ENCODE results near the gene C19orf38.
"Not testable (repeated sequence)": the region's sequence is repeated elsewhere in the genome, so short reads cannot be mapped to it uniquely, and the experiment has no call there.

C19orf38 gene

DNA sequence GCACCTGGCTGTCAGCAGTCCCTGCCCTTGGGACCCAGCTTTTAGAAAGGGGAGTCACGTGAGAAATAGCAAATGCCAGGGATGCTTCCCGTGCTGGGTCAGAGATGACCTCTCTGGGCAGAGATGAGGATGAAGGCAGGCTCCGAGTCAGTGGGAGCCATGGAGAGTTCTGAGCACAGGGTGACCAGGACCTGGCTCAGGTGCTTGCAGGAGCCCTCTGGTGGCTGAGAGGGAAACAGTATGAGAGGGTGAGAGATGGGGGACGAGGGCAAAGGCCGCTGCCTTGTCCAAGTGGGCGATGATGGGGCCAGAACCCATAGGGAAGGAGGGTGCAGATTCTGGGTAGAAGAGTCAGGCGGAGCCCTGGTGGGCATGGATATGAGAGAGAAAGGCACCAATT, 28.0 kb upstream of the C19orf38 start:
- no peak for DNase-seq (ENCODE audit: low read depth, low spot score)

DNA sequence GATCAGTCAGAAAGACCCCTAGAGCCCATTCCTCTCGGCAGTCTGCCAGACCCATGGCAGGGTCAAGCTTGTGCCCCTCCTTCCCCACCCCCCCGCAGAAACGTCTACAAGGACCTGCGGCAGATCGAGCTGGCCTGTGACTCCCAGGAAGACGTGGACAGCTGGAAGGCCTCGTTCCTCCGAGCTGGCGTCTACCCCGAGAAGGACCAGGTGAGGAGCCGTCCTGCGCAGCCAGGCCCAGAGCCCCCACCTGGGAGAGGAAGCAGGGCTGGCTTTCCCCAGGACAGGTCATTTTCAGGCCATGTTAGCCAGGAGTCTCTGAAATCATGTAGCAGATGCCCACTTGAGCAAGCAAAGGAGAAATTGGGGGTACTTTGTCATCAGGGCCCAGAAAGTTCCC, 24.5 kb upstream of the C19orf38 start:
- no peak for DNase-seq (ENCODE audit: low read depth, low spot score)

GRCh38 chr19:10826231-10826630, 22.0 kb upstream of the C19orf38 start:
- DNase-seq (ENCODE audit: low read depth, low spot score) = no peak

DNA sequence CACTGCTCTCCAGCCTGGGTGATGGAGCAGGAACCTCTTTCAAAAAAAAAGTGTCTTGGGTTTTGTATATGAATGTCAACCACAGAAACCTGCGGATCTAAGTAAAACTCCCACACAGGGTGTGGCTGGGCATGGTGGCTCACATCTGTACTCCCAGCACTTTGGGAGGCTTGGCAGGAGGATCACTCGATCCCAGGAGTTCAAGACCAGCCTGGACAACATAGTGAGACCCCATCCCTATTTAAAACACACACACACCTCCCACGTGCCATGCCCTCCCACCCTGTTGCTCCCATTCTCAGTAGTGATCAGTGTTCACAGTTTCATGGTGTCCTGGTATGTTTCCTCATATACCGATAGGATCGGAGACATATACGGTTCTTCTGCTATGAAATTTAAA, 21.4 kb upstream of the C19orf38 start:
- DNase-seq (ENCODE audit: low read depth, low spot score) = no peak

DNA sequence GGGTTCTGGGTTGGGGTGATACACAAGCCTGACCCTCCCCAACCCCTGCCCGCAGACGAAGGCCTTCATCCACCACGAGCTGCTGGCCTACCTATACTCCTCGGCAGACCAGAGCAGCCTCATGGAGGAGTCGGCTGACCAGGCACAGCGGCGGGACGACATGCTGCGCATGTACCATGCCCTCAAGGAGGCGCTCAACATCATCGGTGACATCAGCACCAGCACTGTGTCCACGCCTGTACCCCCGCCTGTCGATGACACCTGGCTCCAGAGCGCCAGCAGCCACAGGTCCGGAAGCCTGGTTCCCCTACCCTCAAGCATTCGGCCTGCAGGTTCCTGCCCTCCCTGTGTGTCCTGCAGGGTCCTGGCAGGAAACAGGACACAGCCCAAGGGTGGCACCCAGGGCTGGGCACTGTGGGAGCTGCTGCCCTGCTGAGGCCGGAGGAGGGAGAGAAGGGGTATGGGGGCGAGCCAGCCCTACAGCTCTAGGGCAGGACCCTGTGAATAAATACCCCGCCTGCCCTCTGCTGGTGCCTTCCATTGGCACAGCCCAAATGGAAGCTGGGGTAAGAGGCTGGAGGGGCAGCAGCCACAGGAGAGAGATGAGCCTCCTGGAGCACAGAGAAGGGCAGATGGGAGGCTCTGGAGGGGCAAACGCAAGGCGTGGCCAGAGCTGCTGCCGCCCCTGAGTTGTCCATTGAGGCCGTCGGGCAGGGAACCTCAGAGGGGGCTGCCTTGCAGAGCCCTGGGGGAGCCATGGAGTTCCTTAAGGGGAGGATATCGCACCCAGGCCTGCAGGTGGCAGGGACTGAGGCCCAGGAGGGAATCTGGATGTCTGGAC, 19.0 kb upstream of the C19orf38 start:
- DNase-seq (ENCODE audit: low read depth, low spot score) = no peak

DNA sequence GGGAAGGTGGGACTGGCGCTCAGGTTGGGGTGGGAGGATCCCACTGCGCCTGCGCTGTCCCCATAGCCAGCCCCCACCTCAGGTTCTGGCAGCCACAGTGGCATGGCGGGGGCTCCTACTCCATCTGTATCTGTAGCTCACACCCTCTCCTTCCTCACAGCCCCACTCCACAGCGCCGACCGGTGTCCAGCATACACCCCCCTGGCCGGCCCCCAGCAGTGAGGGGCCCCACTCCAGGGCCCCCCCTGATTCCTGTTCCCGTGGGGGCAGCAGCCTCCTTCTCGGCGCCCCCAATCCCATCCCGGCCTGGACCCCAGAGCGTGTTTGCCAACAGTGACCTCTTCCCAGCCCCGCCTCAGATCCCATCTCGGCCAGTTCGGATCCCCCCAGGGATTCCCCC, 18.2 kb upstream of the C19orf38 start:
- DNase-seq (ENCODE audit: low read depth, low spot score) = no peak

DNA sequence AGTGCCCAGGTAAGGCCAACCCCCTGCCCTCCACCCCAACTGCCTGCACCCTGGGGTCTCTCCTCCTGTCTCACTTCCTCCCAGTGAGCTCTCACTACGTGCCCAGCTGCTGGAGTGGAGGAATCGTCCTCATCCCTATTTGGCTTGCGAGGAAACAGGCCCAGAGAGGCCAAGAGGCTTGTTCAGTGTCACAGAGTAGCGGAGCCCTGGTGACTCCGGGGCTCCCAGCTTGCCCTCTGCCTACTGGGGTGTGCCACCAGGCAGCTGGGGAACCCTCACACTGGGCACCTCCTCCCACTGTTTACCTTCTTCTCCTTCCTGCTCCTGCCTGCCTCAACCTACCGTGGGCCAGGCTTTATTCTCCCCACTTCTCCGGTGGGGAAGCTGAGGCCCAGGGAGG, 17.8 kb upstream of the C19orf38 start:
- DNase-seq (ENCODE audit: low read depth, low spot score) = no peak

DNA sequence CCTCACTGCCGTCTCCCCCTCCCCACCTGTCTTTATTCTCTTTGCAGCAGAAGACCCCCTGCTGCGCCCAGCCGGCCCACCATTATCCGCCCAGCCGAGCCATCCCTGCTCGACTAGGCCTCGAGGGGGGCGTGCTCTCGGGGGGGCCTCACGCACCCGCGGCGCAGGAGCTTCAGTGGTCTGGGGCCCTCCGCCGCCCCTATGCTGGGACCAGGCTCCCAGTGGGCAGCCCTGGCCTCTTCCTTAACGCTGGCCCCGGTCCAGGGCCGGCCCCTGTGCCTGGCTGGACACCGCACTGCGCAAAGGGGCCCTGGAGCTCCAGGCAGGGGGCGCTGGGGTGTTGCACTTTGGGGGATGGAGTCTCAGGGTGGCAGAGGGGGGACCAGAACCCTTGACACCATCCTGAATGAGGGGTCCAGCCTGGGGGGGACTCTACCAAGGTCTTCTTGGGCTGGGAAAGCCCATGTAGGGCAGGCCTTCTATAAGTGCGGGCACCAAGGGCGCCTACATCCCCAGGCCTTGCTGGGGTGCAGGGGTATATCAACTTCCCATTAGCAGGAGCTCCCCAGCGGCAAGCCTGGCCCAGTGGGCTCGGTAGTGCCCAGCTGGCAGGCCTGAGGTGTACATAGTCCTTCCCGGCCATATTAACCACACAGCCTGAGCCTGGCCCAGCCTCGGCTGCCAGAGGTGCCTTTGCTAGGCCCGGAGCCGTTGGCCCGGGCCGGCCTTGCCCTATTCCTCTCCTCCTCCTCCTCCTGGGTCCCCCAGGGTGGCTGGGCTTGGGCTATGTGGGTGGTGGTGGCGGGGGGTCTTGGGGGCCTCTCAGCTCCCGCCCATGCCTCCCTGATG, 17.1 kb upstream of the C19orf38 start:
- no peak for DNase-seq (ENCODE audit: low read depth, low spot score)

DNA sequence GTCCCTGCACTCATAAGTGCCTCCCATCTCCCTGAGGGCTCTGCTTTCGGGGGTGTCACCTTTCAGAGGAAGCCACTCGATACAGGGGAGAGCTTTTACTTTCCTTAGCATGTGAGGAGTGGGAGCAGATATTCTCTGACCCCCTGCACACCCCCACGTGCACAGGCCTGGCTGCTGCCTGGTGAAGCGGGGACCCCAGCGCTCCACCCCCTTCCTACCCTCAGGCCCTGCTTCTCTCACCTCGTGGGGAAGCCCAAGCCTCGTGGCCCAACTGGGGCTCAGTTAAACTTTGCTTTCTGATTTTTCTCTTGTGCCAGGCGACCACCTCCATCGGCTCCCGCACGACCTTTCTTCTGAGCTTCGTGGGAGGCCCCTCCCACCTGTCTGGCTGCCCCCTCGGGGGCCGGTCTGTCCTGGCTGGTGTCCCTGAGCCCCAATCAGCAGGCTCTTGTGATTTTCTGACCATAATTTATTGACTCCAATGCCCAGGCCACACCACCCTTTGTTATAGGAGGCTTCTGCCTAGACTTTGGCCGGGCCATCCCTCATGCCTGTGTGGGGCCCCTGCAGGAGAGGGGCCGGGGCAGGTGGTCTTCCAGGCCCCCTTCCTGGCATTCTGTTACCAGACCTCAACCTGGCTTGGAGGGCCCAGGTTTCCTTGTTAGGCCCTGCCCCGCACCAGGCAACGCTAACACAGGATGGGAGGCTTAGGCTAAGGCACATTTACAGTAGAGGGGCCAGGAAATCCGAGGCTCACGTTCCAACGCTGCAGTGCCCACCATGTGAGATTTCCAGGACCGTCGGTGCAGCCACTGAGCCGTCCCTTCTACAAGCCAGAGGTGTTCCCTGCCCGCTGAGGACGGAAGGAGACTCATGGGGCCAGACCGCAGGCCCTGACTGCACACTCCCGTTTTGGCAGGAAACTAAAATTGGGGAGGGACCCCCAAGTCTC, 16.0 kb upstream of the C19orf38 start:
- no peak for DNase-seq (ENCODE audit: low read depth, low spot score)

DNA sequence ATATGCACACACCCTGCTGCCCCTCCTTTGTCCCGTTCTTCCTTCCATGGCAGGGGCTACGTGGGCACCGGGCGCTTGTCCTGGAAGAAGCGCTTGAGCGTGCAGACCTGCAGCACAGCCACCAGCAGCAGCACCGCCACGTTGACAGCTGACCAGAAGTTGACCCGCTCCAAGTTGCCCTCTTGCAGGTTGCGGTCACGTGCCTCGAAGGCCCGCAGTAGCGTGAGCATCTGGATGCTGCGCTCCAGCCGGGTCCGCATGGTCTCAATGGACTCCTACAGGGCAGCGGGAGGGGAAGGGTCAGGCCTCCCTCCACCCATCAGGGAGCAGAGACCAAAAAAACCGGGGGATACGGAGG, 15.3 kb upstream of the C19orf38 start:
- DNase-seq (ENCODE audit: low read depth, low spot score) = no peak

GRCh38 chr19:10835089-10835753, 13.0 kb upstream of the C19orf38 start:
- no peak for DNase-seq (ENCODE audit: low read depth, low spot score)

- peak; percentile 97 for DNase-seq (ENCODE audit: low read depth, low spot score)
These were observed 12.3 kb upstream of the C19orf38 start, which contains the start of gene TMED1 for GRCh38 chr19:10835754-10836478. TSS of gene TMED1 (minus strand) at chr19:10836212. CDS start at chr19:10836191, 21 bp downstream.

GRCh38 chr19:10836479-10837330, 11.5 kb upstream of the C19orf38 start:
- no peak for DNase-seq (ENCODE audit: low read depth, low spot score)

DNA sequence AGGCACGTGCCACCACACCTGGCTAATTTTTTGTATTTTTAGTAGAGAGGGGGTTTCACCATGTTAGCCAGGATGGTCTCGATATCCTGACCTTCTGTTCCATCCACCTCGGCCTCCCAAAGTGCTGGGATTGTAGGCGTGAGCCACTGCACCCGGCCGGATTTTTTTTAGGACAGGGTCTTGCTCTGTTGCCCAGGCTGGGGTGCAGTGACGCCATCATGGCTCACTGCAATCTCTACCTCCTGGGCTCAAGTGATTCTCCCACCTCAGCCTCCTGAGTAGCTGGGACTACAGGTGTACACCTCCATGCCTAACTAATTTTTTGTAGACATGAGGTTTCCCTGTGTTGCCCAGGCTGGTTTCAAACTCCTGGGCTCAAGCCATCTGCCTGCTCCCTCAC, 10.6 kb upstream of the C19orf38 start:
- not testable (repeated sequence) for DNase-seq (ENCODE audit: low read depth, low spot score)

GRCh38 chr19:10838377-10838776, 9.8 kb upstream of the C19orf38 start:
- no peak for DNase-seq (ENCODE audit: low read depth, low spot score)

GRCh38 chr19:10839114-10840050, 8.8 kb upstream of the C19orf38 start:
- no peak for DNase-seq (ENCODE audit: low read depth, low spot score)

DNA sequence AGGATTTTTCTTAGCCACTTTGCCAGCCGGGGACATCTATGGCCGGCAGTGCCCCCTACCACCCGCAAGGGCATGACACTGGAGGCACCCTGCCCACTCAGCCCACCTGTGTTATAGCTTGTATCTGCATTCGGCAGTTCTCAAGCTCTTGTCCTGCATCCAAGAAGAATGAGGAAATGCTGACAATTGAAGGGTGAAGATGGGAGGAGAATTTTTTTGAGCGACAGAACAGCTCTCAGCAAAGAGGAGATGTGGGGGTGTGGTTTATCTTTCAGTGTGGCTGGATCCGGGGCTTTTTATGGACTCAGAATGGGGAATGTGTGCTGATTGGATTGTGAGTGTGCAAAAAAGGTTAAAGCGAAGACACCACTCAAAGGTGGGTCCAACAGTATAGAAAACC, 5.4 kb upstream of the C19orf38 start:
- no peak for DNase-seq (ENCODE audit: low read depth, low spot score)

DNA sequence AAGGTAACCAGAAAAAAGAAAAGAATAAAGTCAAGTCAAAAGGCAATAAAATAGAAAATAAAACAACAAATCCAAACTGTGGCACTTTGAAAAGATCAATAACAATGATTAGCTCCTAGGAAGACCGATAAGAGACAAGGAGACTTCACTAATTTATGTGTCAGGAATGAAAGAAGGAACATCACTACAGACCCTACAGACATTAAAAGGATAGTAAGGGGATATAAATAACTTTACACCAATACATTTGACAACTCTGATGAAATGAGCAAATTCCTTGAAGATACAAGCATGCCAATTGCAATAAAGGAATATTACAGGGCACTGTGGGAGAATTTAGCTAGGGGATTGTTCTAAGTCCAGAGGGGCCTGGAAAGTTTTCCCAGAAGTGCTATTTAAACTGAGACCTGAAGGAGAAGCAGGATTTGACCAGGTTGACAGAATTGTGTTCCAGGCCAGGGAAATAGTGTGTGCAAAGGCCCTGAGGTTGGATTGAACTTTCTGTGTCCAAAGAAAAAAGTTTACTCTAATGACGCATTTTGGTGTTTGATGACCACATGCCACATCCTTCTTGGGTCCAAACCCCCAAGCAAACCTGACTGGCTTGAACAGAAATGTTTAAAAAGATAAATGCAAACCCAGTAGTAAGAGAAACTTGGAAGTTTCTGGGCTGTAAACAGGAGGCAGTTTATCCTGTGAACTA, 1.6 kb upstream of the C19orf38 start:
- DNase-seq (ENCODE audit: low read depth, low spot score) = no peak
